Colonic mucosa (tissue), 4 donors: ENCODE results near the gene FMN1. TPM values are rescaled to one million over a fixed set of nuclear protein-coding genes. Genes with fewer than 3 reads are reported as not detected.
A peak's percentile ranks its signal among the peaks of the same experiment; 100 is the strongest.
"Not testable (repeated sequence)": the region's sequence is repeated elsewhere in the genome, so short reads cannot be mapped to it uniquely, and the experiment has no call there.

Experiments
- DNase-seq: peaks from one replicate; pipeline ENCODE4 v3.0.0-alpha.2; 2020
- H3K27ac ChIP-seq: fragments of 200-600 bp; one replicate; pipeline ENCODE4 v1.8.0; 2021
- H3K27me3 ChIP-seq: fragments of 200-600 bp; one replicate; pipeline ENCODE4 v1.8.0; 2021
- H3K36me3 ChIP-seq: fragments of 200-600 bp; one replicate; pipeline ENCODE4 v1.8.0; 2021
- H3K4me1 ChIP-seq: fragments of 200-600 bp; one replicate; pipeline ENCODE4 v1.8.0; 2021; ENCODE audit warnings: mild to moderate bottlenecking
- H3K4me3 ChIP-seq: fragments of 200-600 bp; one replicate; pipeline ENCODE4 v1.8.0; 2021
- H3K9ac ChIP-seq, 2 donors: one replicate each; pipeline ENCODE4 v1.7.0; 2013; ENCODE audit warnings: control low read depth in 2 of 2, low read depth in 2 of 2, low read length in 2 of 2
- H3K9me3 ChIP-seq: fragments of 200-600 bp; one replicate; pipeline ENCODE4 v1.8.0; 2021
- CTCF ChIP-seq: fragments of 200-600 bp; IDR thresholded peaks from one replicate; pipeline ENCODE4 v1.8.0; 2022; ENCODE audit warnings: antibody characterized with exemption, mild to moderate bottlenecking
- intact Hi-C: fragments of 100-400 bp; cut with DNase I; formaldehyde crosslinking; loops from one replicate; pipeline ENCODE4 v1.14.1; 2022
- total RNA-seq, 2 donors: library from RNA; stranded (reverse); fragmentation: NEBNext Ultra II Directional in 1 of 2; extraction: Animal tissue kit (Norgen Biotek cat#: 25700) in 1 of 2; gene quantifications; one replicate each; pipeline ENCODE4 v1.2.1, GENCODE V29; 2021
- donor health status: healthy.
- donor health status: DM: no; HTN: no; CAD: no.
- donor health status: DM: no; HTN: no; CAD: no.

Gene FMN1
- total RNA-seq, 2 donors from 2014 or later: 23.5 to 32.0 TPM

DNA sequence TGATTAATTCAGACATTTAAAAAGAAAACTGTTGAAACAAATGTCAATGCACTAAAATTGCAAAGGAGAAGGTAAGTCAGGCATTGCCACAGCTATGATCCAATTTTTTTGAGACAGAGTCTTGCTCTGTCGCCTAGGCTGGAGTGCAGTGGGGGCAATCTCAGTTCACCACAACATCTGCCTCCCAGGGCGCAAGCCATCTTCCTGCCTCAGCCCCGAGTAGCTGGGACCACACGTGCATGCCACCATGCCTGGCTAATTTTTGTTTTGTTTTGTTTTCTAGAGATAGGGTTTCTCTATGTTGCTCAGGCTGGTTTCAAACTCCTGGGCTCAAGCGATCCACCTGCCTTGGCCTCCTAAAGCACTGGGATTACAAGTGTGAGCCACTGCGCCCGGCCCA lies 117.6 kb downstream of the FMN1 start:
- Histone ChIP-seq H3K36me3 (no peaks in the 10 kb centered on the region), H3K9me3 (no peaks in the 10 kb centered on the region), H3K4me3 (no peak overlapping the region), H3K27ac (no peak overlapping the region), H3K27me3 (no peaks in the 10 kb centered on the region), H3K4me1 (no peaks in the 10 kb centered on the region), H3K9ac (no peak overlapping the region)
- DNase-seq: no peak
- no peak for TF ChIP-seq CTCF
- intact Hi-C loops: loop anchor here (5.0 kb wide), 1 partner anchor 55 kb away; no protein-coding TSS in a partner anchor

DNA sequence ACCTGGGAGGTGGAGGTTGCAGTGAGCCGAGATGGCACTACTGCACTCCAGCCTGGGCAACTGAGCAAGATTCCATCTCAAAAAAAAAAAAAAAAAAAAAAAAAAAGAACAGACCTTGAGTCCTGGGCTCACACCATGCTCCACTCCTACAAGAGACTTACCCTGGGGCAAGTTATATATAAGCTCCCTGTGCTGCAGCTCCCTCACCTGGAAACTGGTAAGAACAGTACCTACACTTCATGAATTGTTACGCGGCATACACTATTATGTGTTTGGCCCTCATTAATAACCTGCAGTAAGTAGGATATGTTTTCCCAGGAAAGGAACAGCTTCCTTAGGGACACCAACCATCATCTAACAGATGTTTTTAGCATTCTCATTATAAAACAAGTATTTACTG lies 119.6 kb downstream of the FMN1 start:
- H3K27me3 ChIP-seq: no peaks in the 10 kb centered on the region
- H3K9ac ChIP-seq: no peak overlapping the region
- H3K27ac ChIP-seq: no peak overlapping the region
- no peaks in the 10 kb centered on the region for H3K9me3 ChIP-seq
- H3K4me1 ChIP-seq: no peaks in the 10 kb centered on the region
- H3K4me3 ChIP-seq: no peak overlapping the region
- no peak for DNase-seq
- intact Hi-C loops: loop anchor here (5.0 kb wide), 1 partner anchor 53 kb away; no protein-coding TSS in a partner anchor
- peak; percentile 31 for TF ChIP-seq CTCF
- H3K36me3 ChIP-seq: no peaks in the 10 kb centered on the region

DNA sequence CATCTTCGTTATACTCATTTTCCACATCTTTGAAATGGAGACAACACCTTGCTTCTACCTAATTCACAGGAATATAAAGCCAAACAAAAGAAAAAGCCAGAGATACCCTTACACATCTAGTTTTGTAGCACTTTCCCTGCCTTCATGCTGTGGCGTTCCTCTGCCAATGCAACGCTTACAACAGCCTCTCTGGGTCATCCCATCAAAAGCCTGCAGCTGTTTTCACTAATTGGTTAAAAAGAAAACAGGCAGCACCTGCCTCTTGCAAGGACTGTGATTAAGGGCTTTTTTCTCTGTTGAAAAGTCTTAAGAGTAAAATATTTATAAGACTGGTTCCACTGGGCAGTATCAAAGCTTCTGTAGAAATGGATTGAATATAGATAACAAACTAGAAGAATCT lies 120.3 kb downstream of the FMN1 start:
- Histone ChIP-seq H3K9ac (no peak overlapping the region), H3K4me1 (peaks cover 3% of the 10 kb centered on the region), H3K9me3 (no peaks in the 10 kb centered on the region), H3K36me3 (no peaks in the 10 kb centered on the region), H3K27me3 (no peaks in the 10 kb centered on the region), H3K4me3 (no peak overlapping the region), H3K27ac (no peak overlapping the region)
- no peak for TF ChIP-seq CTCF
- intact Hi-C loops: no loop called here
- DNase-seq: no peak

DNA sequence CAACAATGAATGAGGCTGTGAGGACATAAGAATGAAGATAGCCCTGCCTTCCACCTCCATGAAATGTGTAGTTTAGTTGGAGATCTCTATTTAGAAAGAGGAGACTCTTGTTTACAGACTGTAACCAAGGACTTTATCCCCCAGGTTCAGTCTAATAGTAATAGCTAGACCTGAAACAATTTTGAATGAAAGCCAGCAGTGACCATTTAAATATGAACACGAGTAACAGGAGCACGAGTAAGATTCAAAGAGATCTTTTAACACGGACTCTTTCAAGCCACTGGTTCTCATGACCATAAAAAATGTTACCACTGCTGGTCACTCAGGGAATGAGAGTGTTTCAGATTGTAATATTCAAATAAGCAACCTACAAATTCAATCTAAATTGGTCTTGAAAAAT lies 123.1 kb downstream of the FMN1 start:
- DNase-seq: no peak
- Histone ChIP-seq H3K27me3 (no peaks in the 10 kb centered on the region), H3K9ac (no peak overlapping the region), H3K9me3 (no peaks in the 10 kb centered on the region), H3K36me3 (no peaks in the 10 kb centered on the region), H3K27ac (no peak overlapping the region), H3K4me3 (no peak overlapping the region), H3K4me1 (peaks cover 4% of the 10 kb centered on the region)
- no peak for TF ChIP-seq CTCF
- intact Hi-C loops: no loop called here

- not testable (repeated sequence) for H3K9ac ChIP-seq, H3K36me3 ChIP-seq, H3K9me3 ChIP-seq, H3K4me3 ChIP-seq, H3K27me3 ChIP-seq, H3K4me1 ChIP-seq, H3K27ac ChIP-seq, DNase-seq
- intact Hi-C loops: loop anchor here (2.0 kb wide), 1 partner anchor 41 kb away; no protein-coding TSS in a partner anchor
Observed at GRCh38 chr15:33069903-33070302, 124.6 kb downstream of the FMN1 start.

- Histone ChIP-seq H3K27ac (peak overlapping the region; percentile 90), H3K4me1 (peaks cover 4% of the 10 kb centered on the region), H3K27me3 (no peaks in the 10 kb centered on the region), H3K9ac (peak overlapping the region in 1 of 2 donors; percentile 98), H3K4me3 (no peak overlapping the region), H3K36me3 (no peaks in the 10 kb centered on the region), H3K9me3 (no peaks in the 10 kb centered on the region)
- no peak for TF ChIP-seq CTCF
- intact Hi-C loops: loop anchor here (2.0 kb wide), 1 partner anchor 40 kb away; no protein-coding TSS in a partner anchor
- no peak for DNase-seq
Observed at GRCh38 chr15:33069161-33069560, 125.4 kb downstream of the FMN1 start.
